GM18498 (cell line): ENCODE data around the gene KRT16.
"Not testable (repeated sequence)": the region's sequence is repeated elsewhere in the genome, so short reads cannot be mapped to it uniquely, and the experiment has no call there.

Experiments
- ATAC-seq: cut with Tn5 transposase; IDR thresholded peaks from one replicate; pipeline ENCODE4 v1.9.1; 2021; ENCODE audit warnings: mild to moderate bottlenecking, moderate library complexity; ENCODE audit not compliant: unreplicated experiment

KRT16 gene

GRCh38 chr17:41647940-41648410 lies 35.4 kb upstream of the KRT16 start:
- ATAC-seq = peak; percentile 53

GRCh38 chr17:41647038-41647813 lies 34.7 kb upstream of the KRT16 start:
- no peak for ATAC-seq

GRCh38 chr17:41642252-41643156 lies 29.9 kb upstream of the KRT16 start:
- no peak for ATAC-seq

- ATAC-seq = not testable (repeated sequence)
These were observed 28.0 kb upstream of the KRT16 start for GRCh38 chr17:41640596-41640995.

GRCh38 chr17:41639492-41640473 lies 27.2 kb upstream of the KRT16 start:
- no peak for ATAC-seq

GRCh38 chr17:41638941-41639340 lies 26.4 kb upstream of the KRT16 start:
- no peak for ATAC-seq

- no peak for ATAC-seq
These were observed 25.6 kb upstream of the KRT16 start for GRCh38 chr17:41638194-41638593.

GRCh38 chr17:41636652-41637051 lies 24.1 kb upstream of the KRT16 start:
- ATAC-seq = no peak

- ATAC-seq = no peak
These were observed 22.8 kb upstream of the KRT16 start for GRCh38 chr17:41635121-41636097.

GRCh38 chr17:41634639-41635038 lies 22.1 kb upstream of the KRT16 start:
- ATAC-seq = no peak

GRCh38 chr17:41633556-41634199 lies 21.1 kb upstream of the KRT16 start:
- no peak for ATAC-seq

- ATAC-seq = no peak
These were observed 20.0 kb upstream of the KRT16 start for GRCh38 chr17:41632482-41633105.

GRCh38 chr17:41631898-41632285 lies 19.3 kb upstream of the KRT16 start:
- ATAC-seq = no peak

GRCh38 chr17:41631025-41631897 lies 18.7 kb upstream of the KRT16 start:
- ATAC-seq = no peak

- ATAC-seq = no peak
These were observed 17.5 kb upstream of the KRT16 start for GRCh38 chr17:41629826-41630670.

GRCh38 chr17:41629316-41629715 lies 16.7 kb upstream of the KRT16 start:
- ATAC-seq = no peak
